ENCODE data around the gene GALP.

GALP gene

DNA sequence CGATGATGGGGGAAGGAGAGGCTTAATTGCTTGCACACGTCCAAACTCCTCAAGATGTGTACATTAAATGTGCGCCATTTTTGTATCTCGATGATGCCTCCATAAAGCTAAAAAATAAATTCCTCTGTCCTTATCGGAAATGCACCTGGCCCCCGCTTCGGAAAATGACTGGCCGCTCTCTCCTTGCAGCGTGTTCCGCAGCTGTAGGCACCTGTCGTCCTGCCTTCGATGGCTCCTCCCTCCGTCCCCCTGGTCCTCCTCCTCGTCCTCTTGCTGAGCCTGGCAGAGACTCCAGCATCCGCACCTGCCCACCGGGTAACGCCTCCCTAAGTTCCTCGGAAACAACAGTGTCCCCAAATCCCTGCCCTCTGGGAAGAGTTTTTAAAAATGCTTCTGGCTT is 1.1 kb downstream of the GALP start:
- TF ChIP-seq SIN3A (IDR thresholded peaks at IDR 0.05; ENCODE audit: borderline replicate concordance, insufficient read depth, low read length) (no peak), TAF1 (IDR thresholded peaks at IDR 0.05; ENCODE audit: borderline replicate concordance, insufficient read depth, low read length) (no peak), POLR2AphosphoS5 (IDR thresholded peaks at IDR 0.05; ENCODE audit: low read depth, low read length) (no peak), FOXP2 (optimal IDR thresholded peaks at IDR 0.05; ENCODE audit: borderline replicate concordance, extremely low read depth, extremely low read length, insufficient read depth) (no peak)
- TF ChIP-seq, protein P1, sequence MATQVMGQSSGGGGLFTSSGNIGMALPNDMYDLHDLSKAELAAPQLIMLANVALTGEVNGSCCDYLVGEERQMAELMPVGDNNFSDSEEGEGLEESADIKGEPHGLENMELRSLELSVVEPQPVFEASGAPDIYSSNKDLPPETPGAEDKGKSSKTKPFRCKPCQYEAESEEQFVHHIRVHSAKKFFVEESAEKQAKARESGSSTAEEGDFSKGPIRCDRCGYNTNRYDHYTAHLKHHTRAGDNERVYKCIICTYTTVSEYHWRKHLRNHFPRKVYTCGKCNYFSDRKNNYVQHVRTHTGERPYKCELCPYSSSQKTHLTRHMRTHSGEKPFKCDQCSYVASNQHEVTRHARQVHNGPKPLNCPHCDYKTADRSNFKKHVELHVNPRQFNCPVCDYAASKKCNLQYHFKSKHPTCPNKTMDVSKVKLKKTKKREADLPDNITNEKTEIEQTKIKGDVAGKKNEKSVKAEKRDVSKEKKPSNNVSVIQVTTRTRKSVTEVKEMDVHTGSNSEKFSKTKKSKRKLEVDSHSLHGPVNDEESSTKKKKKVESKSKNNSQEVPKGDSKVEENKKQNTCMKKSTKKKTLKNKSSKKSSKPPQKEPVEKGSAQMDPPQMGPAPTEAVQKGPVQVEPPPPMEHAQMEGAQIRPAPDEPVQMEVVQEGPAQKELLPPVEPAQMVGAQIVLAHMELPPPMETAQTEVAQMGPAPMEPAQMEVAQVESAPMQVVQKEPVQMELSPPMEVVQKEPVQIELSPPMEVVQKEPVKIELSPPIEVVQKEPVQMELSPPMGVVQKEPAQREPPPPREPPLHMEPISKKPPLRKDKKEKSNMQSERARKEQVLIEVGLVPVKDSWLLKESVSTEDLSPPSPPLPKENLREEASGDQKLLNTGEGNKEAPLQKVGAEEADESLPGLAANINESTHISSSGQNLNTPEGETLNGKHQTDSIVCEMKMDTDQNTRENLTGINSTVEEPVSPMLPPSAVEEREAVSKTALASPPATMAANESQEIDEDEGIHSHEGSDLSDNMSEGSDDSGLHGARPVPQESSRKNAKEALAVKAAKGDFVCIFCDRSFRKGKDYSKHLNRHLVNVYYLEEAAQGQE (IDR thresholded peaks at IDR 0.05; ENCODE audit: insufficient read depth in 1 of 2, low read depth in 2 of 2, low read length in 2 of 2), result no peak

DNA sequence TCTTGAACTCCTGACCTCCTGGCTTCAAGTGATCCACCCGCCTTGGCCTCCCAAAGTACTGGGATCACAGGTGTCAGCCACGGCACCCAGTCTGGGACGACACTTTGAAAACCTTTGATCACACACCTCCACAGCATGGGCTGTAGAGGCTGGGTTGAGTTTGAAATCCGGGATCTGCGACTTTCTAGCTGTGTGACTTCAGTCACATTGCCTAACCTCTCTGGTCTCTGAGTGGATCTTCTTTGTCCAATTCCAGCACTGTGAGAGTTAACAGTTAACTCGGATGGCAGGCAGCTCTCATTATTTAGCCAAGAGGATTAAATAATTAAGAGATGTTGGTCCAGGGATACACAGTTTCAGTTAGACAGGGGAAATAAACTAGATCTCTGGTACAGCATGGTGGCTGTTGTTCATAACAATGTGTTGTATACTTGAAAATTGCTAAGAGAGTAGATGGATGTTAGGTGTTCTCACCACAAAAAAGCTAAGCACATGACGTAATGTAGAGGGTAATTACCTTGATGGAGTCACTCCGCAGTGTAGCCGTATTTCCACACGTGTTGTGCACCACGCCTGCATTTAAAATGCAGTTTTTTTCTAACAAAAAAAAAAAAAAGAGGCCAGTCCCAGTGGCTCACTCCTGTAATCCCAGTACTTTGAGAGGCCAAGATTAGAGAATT is 1.9 kb downstream of the GALP start:
- TF ChIP-seq, protein P1 (IDR thresholded peaks at IDR 0.05; ENCODE audit: insufficient read depth in 1 of 2, low read depth in 2 of 2, low read length in 2 of 2), result no peak
- TF ChIP-seq FOXP2 (optimal IDR thresholded peaks at IDR 0.05; ENCODE audit: borderline replicate concordance, extremely low read depth, extremely low read length, insufficient read depth), result no peak
- no peak for TF ChIP-seq TAF1 (IDR thresholded peaks at IDR 0.05; ENCODE audit: borderline replicate concordance, insufficient read depth, low read length)
- TF ChIP-seq SIN3A (IDR thresholded peaks at IDR 0.05; ENCODE audit: borderline replicate concordance, insufficient read depth, low read length), result no peak
- TF ChIP-seq POLR2AphosphoS5 (IDR thresholded peaks at IDR 0.05; ENCODE audit: low read depth, low read length), result no peak

DNA sequence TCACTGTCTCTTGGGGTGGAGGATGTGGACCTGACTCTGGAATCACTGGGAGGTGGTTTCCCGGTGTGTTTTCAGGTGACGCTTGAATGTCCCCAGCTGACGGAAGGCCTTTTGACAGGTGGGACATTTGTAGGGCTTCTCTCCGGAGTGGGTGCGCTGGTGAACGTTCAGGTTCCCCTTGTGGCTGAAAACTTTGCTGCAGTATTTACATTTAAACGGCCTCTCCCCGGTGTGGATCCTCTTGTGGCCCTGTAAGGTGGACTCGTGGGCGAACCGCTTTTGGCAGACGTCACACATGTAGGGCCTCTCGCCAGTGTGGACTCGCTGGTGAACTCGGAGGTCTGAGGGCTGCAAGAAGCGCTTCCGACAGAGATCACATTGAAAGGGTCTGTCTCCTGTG is 14.0 kb downstream of the GALP start:
- TF ChIP-seq POLR2AphosphoS5 (IDR thresholded peaks at IDR 0.05; ENCODE audit: low read depth, low read length) (no peak), FOXP2 (optimal IDR thresholded peaks at IDR 0.05; ENCODE audit: borderline replicate concordance, extremely low read depth, extremely low read length, insufficient read depth) (no peak), TAF1 (IDR thresholded peaks at IDR 0.05; ENCODE audit: borderline replicate concordance, insufficient read depth, low read length) (no peak), SIN3A (IDR thresholded peaks at IDR 0.05; ENCODE audit: borderline replicate concordance, insufficient read depth, low read length) (no peak)
- TF ChIP-seq, protein P1 (IDR thresholded peaks at IDR 0.05; ENCODE audit: insufficient read depth in 1 of 2, low read depth in 2 of 2, low read length in 2 of 2), result no peak

DNA sequence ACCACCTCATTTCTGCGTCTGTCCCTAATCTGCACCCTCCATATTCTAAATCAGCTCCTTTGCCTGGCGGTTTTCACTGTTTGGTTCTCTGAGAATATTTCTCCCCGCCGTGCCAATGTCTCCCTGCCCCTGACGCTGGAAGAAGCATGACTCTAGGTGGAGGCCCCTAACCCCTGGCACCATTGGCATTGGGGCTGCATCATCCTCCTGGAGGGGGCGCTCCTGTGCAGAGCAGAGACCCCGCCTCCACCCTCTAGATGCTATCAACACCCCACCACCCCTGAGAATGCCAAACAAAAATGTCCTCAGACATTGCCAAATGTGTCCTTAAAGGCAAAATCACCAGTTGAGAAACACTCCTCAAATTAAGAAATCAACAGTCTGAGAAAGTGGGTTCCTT is 15.3 kb downstream of the GALP start:
- no peak for TF ChIP-seq SIN3A (IDR thresholded peaks at IDR 0.05; ENCODE audit: borderline replicate concordance, insufficient read depth, low read length)
- no peak for TF ChIP-seq FOXP2 (optimal IDR thresholded peaks at IDR 0.05; ENCODE audit: borderline replicate concordance, extremely low read depth, extremely low read length, insufficient read depth)
- no peak for TF ChIP-seq TAF1 (IDR thresholded peaks at IDR 0.05; ENCODE audit: borderline replicate concordance, insufficient read depth, low read length)
- TF ChIP-seq, protein P1 (IDR thresholded peaks at IDR 0.05; ENCODE audit: insufficient read depth in 1 of 2, low read depth in 2 of 2, low read length in 2 of 2), result no peak
- TF ChIP-seq POLR2AphosphoS5 (IDR thresholded peaks at IDR 0.05; ENCODE audit: low read depth, low read length), result no peak

All from PFSK-1 (cell line).